HG02970 (cell line): ENCODE data around the gene EID3.

Experiments
- ATAC-seq: cut with Tn5 transposase; IDR thresholded peaks from one replicate; pipeline ENCODE4 v1.9.1; 2021; ENCODE audit warnings: mild to moderate bottlenecking, moderate library complexity, moderate number of reproducible peaks; ENCODE audit not compliant: unreplicated experiment, low FRiP score

Gene EID3

GRCh38 chr12:104333692-104334255 is 30.2 kb downstream of the EID3 start:
- ATAC-seq = no peak

- ATAC-seq = no peak
These were observed 31.0 kb downstream of the EID3 start for GRCh38 chr12:104334581-104334980.

- no peak for ATAC-seq
These were observed 32.6 kb downstream of the EID3 start for GRCh38 chr12:104336115-104336514.

GRCh38 chr12:104337030-104337558 is 33.6 kb downstream of the EID3 start:
- ATAC-seq = no peak

- no peak for ATAC-seq
These were observed 36.1 kb downstream of the EID3 start for GRCh38 chr12:104339663-104340062.

- ATAC-seq = no peak
These were observed 36.6 kb downstream of the EID3 start for GRCh38 chr12:104340177-104340576.

GRCh38 chr12:104340925-104341611 is 37.5 kb downstream of the EID3 start:
- ATAC-seq = no peak

GRCh38 chr12:104342147-104342546 is 38.6 kb downstream of the EID3 start:
- no peak for ATAC-seq

- no peak for ATAC-seq
These were observed 39.2 kb downstream of the EID3 start for GRCh38 chr12:104342635-104343249.

- ATAC-seq = no peak
These were observed 41.1 kb downstream of the EID3 start for GRCh38 chr12:104344682-104345081.

GRCh38 chr12:104345234-104346066 is 41.9 kb downstream of the EID3 start:
- no peak for ATAC-seq

GRCh38 chr12:104347374-104348075 is 44.0 kb downstream of the EID3 start:
- ATAC-seq = no peak

- ATAC-seq = no peak
These were observed 44.9 kb downstream of the EID3 start for GRCh38 chr12:104348283-104348993.

- ATAC-seq = no peak
These were observed 45.5 kb downstream of the EID3 start for GRCh38 chr12:104348994-104349494.

GRCh38 chr12:104350211-104351056 is 46.9 kb downstream of the EID3 start:
- ATAC-seq = no peak

GRCh38 chr12:104351057-104351983 is 47.8 kb downstream of the EID3 start:
- ATAC-seq = no peak

- ATAC-seq = no peak
These were observed 48.7 kb downstream of the EID3 start for GRCh38 chr12:104352106-104352713.
